GM12801 (cell line): ENCODE data around the gene S100PBP.

Experiments used
- CTCF ChIP-seq: IDR thresholded peaks from one replicate; pipeline ENCODE4 v1.5.1; 2011; ENCODE audit warnings: control low read depth; ENCODE audit not compliant: insufficient read length; ENCODE audit errors: extremely low read depth

Gene S100PBP

GRCh38 chr1:32898056-32898455 is 80.6 kb downstream of the S100PBP start:
- no peak for TF ChIP-seq CTCF

- no peak for TF ChIP-seq CTCF
These were observed 81.5 kb downstream of the S100PBP start for GRCh38 chr1:32898958-32899357.

DNA sequence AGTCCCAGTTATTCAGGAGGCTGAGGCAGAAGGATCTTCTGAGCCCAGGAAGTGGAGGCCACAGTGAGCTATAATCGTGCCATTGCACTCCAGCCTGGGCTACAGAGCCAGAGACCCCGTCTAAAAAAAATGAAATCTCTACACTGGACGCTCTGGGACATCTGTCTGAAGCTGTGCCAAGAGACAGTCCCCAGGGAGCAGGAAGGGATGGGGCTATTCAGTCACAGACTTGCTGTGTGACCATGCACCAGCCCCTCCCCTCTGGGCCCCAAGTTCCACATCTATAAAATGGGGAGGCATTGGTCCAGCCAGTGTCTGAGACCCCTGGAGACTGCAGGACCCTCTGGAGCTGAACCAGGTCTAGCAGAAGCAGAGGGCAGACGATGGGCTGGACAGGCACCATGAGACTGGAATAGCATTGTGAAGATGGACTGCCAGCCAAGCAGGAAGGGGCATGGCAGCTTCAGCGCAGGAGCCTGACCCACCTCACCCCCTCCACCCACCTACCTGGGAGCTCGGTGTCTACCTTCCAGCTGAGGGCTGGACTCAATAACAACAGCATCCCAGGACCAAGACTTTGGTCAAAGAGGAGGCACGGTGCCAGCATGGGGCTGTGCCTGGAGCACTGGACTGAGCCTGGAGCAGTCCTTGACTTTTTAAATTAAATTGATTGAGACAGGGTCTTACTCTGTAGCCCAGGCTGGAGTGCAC is 82.3 kb downstream of the S100PBP start:
- TF ChIP-seq CTCF = no peak

GRCh38 chr1:32900371-32900955 is 83.0 kb downstream of the S100PBP start:
- no peak for TF ChIP-seq CTCF

DNA sequence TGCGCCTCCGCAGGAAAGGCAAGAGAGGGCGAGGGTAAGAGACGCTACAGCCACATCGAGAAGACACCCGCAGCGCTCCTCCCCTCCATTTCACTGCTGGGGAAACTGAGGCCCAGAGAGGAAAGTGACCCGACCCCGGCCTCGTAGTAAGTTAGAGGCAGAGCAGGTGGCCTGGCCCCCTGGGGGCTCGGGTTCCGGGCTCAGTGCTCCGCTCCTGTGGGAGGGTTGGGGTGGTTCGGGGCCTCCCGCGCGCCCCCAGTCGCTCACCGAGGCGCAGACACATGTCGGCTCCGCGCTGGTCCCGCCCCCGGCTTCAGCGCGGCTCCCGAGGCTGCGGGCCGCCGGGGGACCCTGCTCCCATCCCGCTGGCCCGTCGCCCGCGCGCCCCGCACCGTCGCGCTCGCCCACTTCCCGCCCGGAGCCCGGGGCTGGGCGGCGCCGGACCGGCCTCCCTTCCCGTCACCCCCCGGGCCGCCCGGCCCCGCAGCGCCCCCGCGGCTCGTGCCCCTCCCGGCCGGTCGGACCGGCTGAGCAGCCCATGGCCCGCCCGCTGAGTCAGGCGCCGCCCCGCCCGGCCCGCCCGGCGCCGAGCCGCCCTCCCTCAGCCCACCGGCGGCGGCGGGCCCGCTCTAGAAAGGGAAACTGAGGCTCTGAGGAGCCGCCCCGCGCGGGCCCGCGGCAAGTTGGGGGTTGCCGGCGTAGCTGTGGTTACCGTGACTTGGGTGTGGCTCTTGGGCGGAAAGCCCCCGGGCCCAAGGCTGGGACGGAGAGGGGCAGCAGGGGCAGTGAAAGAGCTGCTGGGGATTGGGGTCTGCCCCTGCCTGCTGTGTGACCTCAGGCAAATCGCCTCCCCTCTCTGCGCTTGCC is 83.7 kb downstream of the S100PBP start, which contains the start of gene TMEM54:
TMEM54 (minus strand) TSS at position 434 of the 867 bp plus-strand sequence; CDS start at position 283, 151 bp downstream.
- TF ChIP-seq CTCF = no peak

- no peak for TF ChIP-seq CTCF
These were observed 84.5 kb downstream of the S100PBP start for GRCh38 chr1:32901823-32902534.

- no peak for TF ChIP-seq CTCF
These were observed 85.1 kb downstream of the S100PBP start for GRCh38 chr1:32902535-32902920.
